SK-N-SH treated with all-trans-retinoic acid at 6 μM for 48 hours (cell line): ENCODE data around the gene UNC119B.

ENCODE experiments used
- ATAC-seq: fragments of 200-7000 bp; cut with Tn5 transposase; 3 replicates; pipeline ENCODE4 v1.9.1; 2020; ENCODE audit warnings: mild to moderate bottlenecking, moderate library complexity
- ARNTL ChIP-seq: fragments of 450-650 bp; formaldehyde crosslinking; IDR thresholded peaks from 2 replicates; pipeline ENCODE4 v1.5.0; 2020; ENCODE audit warnings: low read depth, mild to moderate bottlenecking, moderate library complexity, borderline replicate concordance
- BACH2 ChIP-seq: fragments of 250-450 bp; sonication (Bioruptor Pico); IDR thresholded peaks from 2 replicates; pipeline ENCODE4 v1.9.0; 2021; ENCODE audit warnings: mild to moderate bottlenecking, borderline replicate concordance
- CSDC2 ChIP-seq: fragments of 250-450 bp; sonication (Bioruptor Pico); IDR thresholded peaks from 2 replicates; pipeline ENCODE4 v1.5.0; 2020; ENCODE audit warnings: mild to moderate bottlenecking, moderate library complexity
- CSRNP3 ChIP-seq: fragments of 250-450 bp; sonication (Bioruptor Pico); IDR thresholded peaks from 2 replicates; pipeline ENCODE4 v1.5.1; 2021; ENCODE audit warnings: mild to moderate bottlenecking, moderate library complexity
- ESRRG ChIP-seq: fragments of 250-450 bp; sonication (Bioruptor Pico); IDR thresholded peaks from 2 replicates; pipeline ENCODE4 v1.6.1; 2021; ENCODE audit warnings: mild to moderate bottlenecking
- ISL1 ChIP-seq: fragments of 250-450 bp; sonication (Bioruptor Pico); IDR thresholded peaks from 2 replicates; pipeline ENCODE4 v2.1.2; 2022; ENCODE audit warnings: mild to moderate bottlenecking, moderate library complexity
- OSR1 ChIP-seq: fragments of 250-450 bp; sonication (Bioruptor Pico); IDR thresholded peaks from 2 replicates; pipeline ENCODE4 v1.8.0; 2022; ENCODE audit warnings: moderate library complexity, mild to moderate bottlenecking, inconsistent platforms
- PATZ1 ChIP-seq: fragments of 250-450 bp; sonication (Bioruptor Pico); IDR thresholded peaks from 2 replicates; pipeline ENCODE4 v1.8.0; 2020; ENCODE audit warnings: mild to moderate bottlenecking, moderate library complexity, borderline replicate concordance
- POU6F1 ChIP-seq: fragments of 250-450 bp; sonication (Bioruptor Pico); IDR thresholded peaks from 2 replicates; pipeline ENCODE4 v1.8.0; 2021; ENCODE audit warnings: low read depth, mild to moderate bottlenecking, moderate library complexity, borderline replicate concordance
- PPARA ChIP-seq: fragments of 250-450 bp; sonication (Bioruptor Pico); IDR thresholded peaks from 2 replicates; pipeline ENCODE4 v1.5.0; 2020; ENCODE audit warnings: mild to moderate bottlenecking, borderline replicate concordance
- RARB ChIP-seq: fragments of 250-450 bp; sonication (Bioruptor Pico); IDR thresholded peaks from 2 replicates; pipeline ENCODE4 v1.8.0; 2021; ENCODE audit warnings: mild to moderate bottlenecking, moderate library complexity
- SNAI2 ChIP-seq: fragments of 250-450 bp; sonication (Bioruptor Pico); IDR thresholded peaks from 2 replicates; pipeline ENCODE4 v1.5.0; 2020; ENCODE audit warnings: mild to moderate bottlenecking, moderate library complexity
- TCF4 ChIP-seq: fragments of 250-450 bp; sonication (Bioruptor Pico); IDR thresholded peaks from 2 replicates; pipeline ENCODE4 v1.8.0; 2021; ENCODE audit warnings: mild to moderate bottlenecking, moderate library complexity, borderline replicate concordance
- TOX ChIP-seq: fragments of 250-450 bp; sonication (Bioruptor Pico); IDR thresholded peaks from 2 replicates; pipeline ENCODE4 v1.8.0; 2021; ENCODE audit warnings: mild to moderate bottlenecking, moderate library complexity, borderline replicate concordance
- ZC3H10 ChIP-seq: fragments of 250-450 bp; sonication (Bioruptor Pico); IDR thresholded peaks from 2 replicates; pipeline ENCODE4 v1.5.1; 2021; ENCODE audit warnings: mild to moderate bottlenecking, moderate library complexity
- ZFP3 ChIP-seq: fragments of 250-450 bp; sonication (Bioruptor Pico); IDR thresholded peaks from 2 replicates; pipeline ENCODE4 v1.5.0; 2020; ENCODE audit warnings: mild to moderate bottlenecking, moderate library complexity
- ZFP30 ChIP-seq: fragments of 450-650 bp; formaldehyde crosslinking; IDR thresholded peaks from 2 replicates; pipeline ENCODE4 v1.5.0; 2022; ENCODE audit warnings: mild to moderate bottlenecking, moderate library complexity
- ZNF565 ChIP-seq: fragments of 450-650 bp; formaldehyde crosslinking; conservative IDR thresholded peaks from 2 replicates; pipeline ENCODE4 v1.5.0; 2020; ENCODE audit warnings: low read depth, mild to moderate bottlenecking, moderate library complexity
- ZNF70 ChIP-seq: fragments of 450-650 bp; formaldehyde crosslinking; IDR thresholded peaks from 2 replicates; pipeline ENCODE4 v1.5.0; 2020; ENCODE audit warnings: mild to moderate bottlenecking, moderate library complexity
- ZNF8 ChIP-seq: fragments of 450-650 bp; formaldehyde crosslinking; IDR thresholded peaks from 2 replicates; pipeline ENCODE4 v1.5.0; 2020; ENCODE audit warnings: mild to moderate bottlenecking, moderate library complexity
- TF ChIP-seq, protein P1 (sequence below): fragments of 250-450 bp; sonication (Bioruptor Pico); IDR thresholded peaks from 2 replicates; pipeline ENCODE4 v1.5.1; 2020; ENCODE audit warnings: low read depth, mild to moderate bottlenecking, moderate library complexity

Gene UNC119B

GRCh38 chr12:120757949-120758348 is 47.7 kb downstream of the UNC119B start (continued):
- TF ChIP-seq, protein P1, sequence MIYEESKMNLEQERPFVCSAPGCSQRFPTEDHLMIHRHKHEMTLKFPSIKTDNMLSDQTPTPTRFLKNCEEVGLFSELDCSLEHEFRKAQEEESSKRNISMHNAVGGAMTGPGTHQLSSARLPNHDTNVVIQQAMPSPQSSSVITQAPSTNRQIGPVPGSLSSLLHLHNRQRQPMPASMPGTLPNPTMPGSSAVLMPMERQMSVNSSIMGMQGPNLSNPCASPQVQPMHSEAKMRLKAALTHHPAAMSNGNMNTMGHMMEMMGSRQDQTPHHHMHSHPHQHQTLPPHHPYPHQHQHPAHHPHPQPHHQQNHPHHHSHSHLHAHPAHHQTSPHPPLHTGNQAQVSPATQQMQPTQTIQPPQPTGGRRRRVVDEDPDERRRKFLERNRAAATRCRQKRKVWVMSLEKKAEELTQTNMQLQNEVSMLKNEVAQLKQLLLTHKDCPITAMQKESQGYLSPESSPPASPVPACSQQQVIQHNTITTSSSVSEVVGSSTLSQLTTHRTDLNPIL = no peak
- TF ChIP-seq BACH2 (CRISPR knock-in tag) = no peak
- TF ChIP-seq ZFP3 (CRISPR knock-in tag) = no peak
- TF ChIP-seq RARB (CRISPR knock-in tag) = no peak

GRCh38 chr12:120758798-120759590 is 48.7 kb downstream of the UNC119B start:
- no peak for ATAC-seq
- TF ChIP-seq ZNF70 (no peak), POU6F1 (CRISPR knock-in tag) (no peak), ZNF8 (CRISPR knock-in tag) (no peak), ZFP3 (CRISPR knock-in tag) (no peak), CSDC2 (CRISPR knock-in tag) (no peak), RARB (CRISPR knock-in tag) (no peak), ZFP30 (CRISPR knock-in tag) (no peak)

DNA sequence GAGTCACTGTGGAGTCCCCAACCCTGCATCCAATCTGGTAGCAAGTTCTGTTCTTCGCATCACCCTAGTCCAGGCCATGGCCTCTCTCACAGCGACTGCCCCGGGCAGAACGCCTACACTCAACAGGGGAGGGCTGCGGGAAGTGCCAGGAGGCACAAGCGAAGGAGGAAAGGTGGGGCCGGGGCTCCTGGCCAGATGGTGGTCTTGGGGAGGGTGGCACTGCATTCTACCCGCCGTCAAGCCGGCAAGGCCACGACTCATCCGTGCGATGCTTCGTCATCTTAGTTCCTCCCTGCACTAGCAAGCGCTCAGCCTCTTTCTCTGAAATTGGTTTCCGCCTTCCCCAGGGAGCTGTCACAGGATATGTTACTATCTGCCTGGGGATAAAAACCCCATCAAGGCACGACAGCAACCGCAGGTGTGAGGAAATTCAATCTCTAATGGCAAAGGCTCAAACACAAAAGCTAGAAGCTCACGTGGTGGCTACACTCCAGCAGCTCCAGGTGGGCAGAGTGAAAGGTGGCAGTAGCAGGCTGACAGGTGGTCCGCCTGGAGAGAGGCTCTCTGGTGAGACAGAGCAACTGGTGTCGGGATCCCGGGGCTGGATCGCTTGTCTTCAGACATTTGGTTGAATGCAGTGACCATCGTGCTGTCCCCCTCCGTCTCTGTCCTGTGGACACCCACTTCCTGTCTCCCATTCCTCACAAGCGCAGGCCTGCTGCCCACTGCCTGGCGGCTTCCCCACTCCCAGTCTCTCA is 49.5 kb downstream of the UNC119B start:
- TF ChIP-seq ZC3H10 (CRISPR knock-in tag) (no peak), ZFP3 (CRISPR knock-in tag) (no peak), ESRRG (CRISPR knock-in tag) (no peak), PPARA (CRISPR knock-in tag) (no peak), BACH2 (CRISPR knock-in tag) (no peak), ARNTL (CRISPR knock-in tag) (no peak), CSRNP3 (CRISPR knock-in tag) (no peak), PATZ1 (no peak)
- no peak for ATAC-seq

DNA sequence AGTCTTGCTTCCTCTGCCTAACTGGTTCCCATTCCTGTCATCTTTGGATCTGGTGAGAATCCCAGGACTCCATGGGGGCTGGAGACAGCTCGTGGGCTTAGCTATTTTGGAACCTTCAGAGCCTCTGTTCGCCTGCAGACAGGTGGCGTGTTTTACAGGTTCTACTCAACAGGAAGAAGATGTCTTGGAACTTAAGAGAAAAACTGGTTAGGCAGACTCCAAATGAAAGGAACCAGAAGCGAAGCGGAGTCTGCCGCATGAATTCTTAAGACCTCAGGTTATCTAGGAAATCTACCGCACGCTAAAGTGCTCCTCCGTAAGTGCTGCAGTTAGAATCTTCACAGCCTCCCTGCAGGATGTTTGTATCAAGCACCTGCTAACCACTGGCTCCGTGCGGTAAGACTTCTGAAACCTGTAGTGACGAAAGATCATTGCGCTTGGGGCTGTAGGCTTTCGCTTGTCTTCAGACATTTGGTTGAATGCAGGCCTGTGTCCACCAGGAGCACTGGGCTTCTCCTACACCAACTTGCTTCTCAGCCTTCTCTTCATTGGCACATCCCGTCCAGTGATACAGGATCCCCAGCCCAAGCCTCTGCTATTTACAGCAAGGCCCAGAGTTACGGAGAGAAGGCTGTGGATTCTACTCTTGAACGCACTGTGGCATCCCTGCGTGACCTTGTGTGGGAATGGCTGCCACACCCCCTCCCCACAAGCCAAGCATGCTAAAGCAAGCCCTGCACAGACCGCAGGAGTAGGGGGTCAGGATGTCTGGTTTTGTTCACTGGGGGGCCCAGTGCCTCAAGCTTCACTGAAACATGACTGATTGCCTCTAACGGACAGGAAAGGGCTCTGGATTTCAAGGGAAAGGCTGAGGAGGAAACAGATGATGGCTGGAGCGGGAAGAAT is 50.3 kb downstream of the UNC119B start:
- no peak for ATAC-seq
- no peak for TF ChIP-seq TOX
- no peak for TF ChIP-seq POU6F1 (CRISPR knock-in tag)
- TF ChIP-seq ZNF70 = no peak
- TF ChIP-seq RARB (CRISPR knock-in tag) = no peak
- no peak for TF ChIP-seq PPARA (CRISPR knock-in tag)
- TF ChIP-seq ISL1 (CRISPR knock-in tag) = no peak
- no peak for TF ChIP-seq ESRRG (CRISPR knock-in tag)
- TF ChIP-seq SNAI2 (CRISPR knock-in tag) = no peak
- no peak for TF ChIP-seq TCF4 (CRISPR knock-in tag)
- no peak for TF ChIP-seq ARNTL (CRISPR knock-in tag)
- no peak for TF ChIP-seq OSR1 (CRISPR knock-in tag)
- no peak for TF ChIP-seq ZNF565 (CRISPR knock-in tag)
- TF ChIP-seq ZFP3 (CRISPR knock-in tag) = no peak
- no peak for TF ChIP-seq CSRNP3 (CRISPR knock-in tag)
